ENCODE data around the gene EDN1. TPM values are rescaled to one million over a fixed set of nuclear protein-coding genes. Genes with fewer than 3 reads are reported as not detected.

EDN1 gene
- total RNA-seq, 1 experiment from 2014 or later, result 15.1 TPM

GRCh38 chr6:12277386-12277785 is 12.8 kb upstream of the EDN1 start:
- Histone ChIP-seq H3K4me1 (ENCODE audit: control insufficient read depth, insufficient read depth, low read length) (peaks cover 17% of the 10 kb centered on the region; the same call in 1 of the 2 replicates), H3K9me3 (ENCODE audit: control insufficient read depth, insufficient read depth, low read depth, low read length) (no peaks in the 10 kb centered on the region), H3K27me3 (ENCODE audit: control insufficient read depth, insufficient read depth, low read length) (no peaks in the 10 kb centered on the region), H3K27ac (ENCODE audit: low read length) (peak overlapping the region; percentile 27; the same call in 1 of the 2 replicates), H3K4me3 (ENCODE audit: low read depth in 2 of 2, low read length in 2 of 2) (no peak overlapping the region), H3K36me3 (ENCODE audit: control insufficient read depth, insufficient read depth, low read length) (no peaks in the 10 kb centered on the region)
- ATAC-seq (no peak), DNase-seq (ENCODE audit: low read depth, low spot score) (no peak)
- CTCF ChIA-PET, result no interaction called here
- no peak for TF ChIP-seq SIN3A (IDR thresholded peaks at IDR 0.05; ENCODE audit: borderline replicate concordance, insufficient read depth, low read depth, low read length)
- TF ChIP-seq REST (IDR thresholded peaks at IDR 0.05; ENCODE audit: insufficient read depth in 1 of 2, low read depth in 2 of 2, low read length in 1 of 2), result no peak
- TF ChIP-seq TCF7L2 (IDR thresholded peaks at IDR 0.05; ENCODE audit: low read depth, low read length), result no peak
- TF ChIP-seq CTCF (IDR thresholded peaks at IDR 0.05), result no peak
- TF ChIP-seq POLR2AphosphoS5 (IDR thresholded peaks at IDR 0.05; ENCODE audit: low read depth, low read length), result no peak
- BruUV-seq (replicated peaks), result no TSS peak
- intact Hi-C loops (cut with micrococcal nuclease; ENCODE audit: unreplicated experiment), result no loop called here
- POLR2A ChIA-PET, result interaction anchor here (0.6 kb wide), 1 partner anchor 13 kb away, joined by 3 read pairs; no protein-coding TSS in a partner anchor
- in situ Hi-C loops (cut with HindIII; ENCODE audit: low pct_unique_long_range_greater_than_20kb, low sequenced_read_pairs), result no loop called here

- Histone ChIP-seq H3K27me3 (ENCODE audit: control insufficient read depth, insufficient read depth, low read length) (no peaks in the 10 kb centered on the region), H3K27ac (ENCODE audit: low read length) (peak overlapping the region; percentile 80), H3K36me3 (ENCODE audit: control insufficient read depth, insufficient read depth, low read length) (no peaks in the 10 kb centered on the region), H3K4me3 (ENCODE audit: low read depth in 2 of 2, low read length in 2 of 2) (peak overlapping the region in 1 of 2 experiments; percentile 10; a peak in 2 of 4 replicates), H3K4me1 (ENCODE audit: control insufficient read depth, insufficient read depth, low read length) (peaks cover 17% of the 10 kb centered on the region; the same call in 1 of the 2 replicates), H3K9me3 (ENCODE audit: control insufficient read depth, insufficient read depth, low read depth, low read length) (no peaks in the 10 kb centered on the region)
- ChIA-PET POLR2A (no interaction called here), CTCF (no interaction called here)
- ATAC-seq (peak; percentile 59), DNase-seq (ENCODE audit: low read depth, low spot score) (no peak)
- TF ChIP-seq CTCF (IDR thresholded peaks at IDR 0.05) (no peak), TCF7L2 (IDR thresholded peaks at IDR 0.05; ENCODE audit: low read depth, low read length) (no peak), SIN3A (IDR thresholded peaks at IDR 0.05; ENCODE audit: borderline replicate concordance, insufficient read depth, low read depth, low read length) (no peak), REST (IDR thresholded peaks at IDR 0.05; ENCODE audit: insufficient read depth in 1 of 2, low read depth in 2 of 2, low read length in 1 of 2) (no peak), POLR2AphosphoS5 (IDR thresholded peaks at IDR 0.05; ENCODE audit: low read depth, low read length) (no peak)
- intact Hi-C loops (cut with micrococcal nuclease; ENCODE audit: unreplicated experiment) (no loop called here), in situ Hi-C loops (cut with HindIII; ENCODE audit: low pct_unique_long_range_greater_than_20kb, low sequenced_read_pairs) (no loop called here)
- no TSS peak for BruUV-seq (replicated peaks)
Measured at GRCh38 chr6:12278915-12279314, 11.2 kb upstream of the EDN1 start.

All from Panc1 (cell line).